Breast epithelium (tissue), 3 donors: ENCODE data around the gene ZNF318.

Experiments used
- CTCF ChIP-seq, 3 donors: fragments of 450-650 bp; IDR thresholded peaks; one replicate each; pipeline ENCODE4 v1.5.1; 2016 to 2017; ENCODE audit warnings: antibody characterized with exemption in 3 of 3, mild to moderate bottlenecking in 3 of 3, moderate library complexity in 3 of 3
- POLR2A ChIP-seq: fragments of 450-650 bp; IDR thresholded peaks from one replicate; pipeline ENCODE4 v1.6.1; 2016; ENCODE audit warnings: antibody characterized with exemption, mild to moderate bottlenecking, moderate library complexity

- no peak for TF ChIP-seq POLR2A
- no peak for TF ChIP-seq CTCF (IDR thresholded peaks at IDR 0.05)
Measured at GRCh38 chr6:43347021-43347420, 22.4 kb downstream of the ZNF318 start.
